ENCODE results near the gene ZNF618.
A peak's percentile ranks its signal among the peaks of the same experiment; 100 is the strongest.

DNA sequence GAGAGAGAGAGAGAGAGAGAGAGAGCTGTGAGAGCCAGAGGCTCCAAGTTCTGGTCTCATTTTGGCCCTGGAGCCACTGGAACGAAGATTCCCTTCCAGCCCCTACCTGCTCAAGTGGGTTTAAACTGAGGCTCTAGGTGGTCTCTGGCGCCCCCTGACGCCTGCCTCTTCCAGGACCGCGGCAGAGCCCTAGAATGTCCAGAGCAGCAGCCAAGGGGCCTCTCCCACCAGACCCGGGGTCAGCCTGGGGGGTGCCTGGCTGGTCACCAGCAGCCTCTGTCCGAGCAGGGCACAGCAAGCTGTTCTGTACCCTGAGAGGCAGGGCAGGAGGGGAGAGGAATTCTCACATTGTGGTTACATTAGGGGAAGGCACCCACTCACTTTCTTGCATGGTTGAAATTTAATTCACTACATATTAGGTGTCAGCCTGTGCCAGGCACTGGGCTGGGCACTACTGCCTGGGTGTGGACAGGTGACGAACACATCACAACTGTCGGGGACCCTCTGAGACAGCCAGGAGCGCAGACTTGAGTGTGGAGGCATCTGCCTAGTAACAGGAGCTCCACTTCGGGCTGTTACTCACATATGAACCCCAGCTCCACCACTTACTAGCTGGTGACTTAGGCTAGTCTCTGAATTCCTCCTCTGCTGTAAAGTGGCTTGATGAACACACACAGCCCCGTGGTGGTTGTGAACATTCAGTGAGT lies 157.4 kb downstream of the ZNF618 start:
- TF ChIP-seq POLR2AphosphoS5 (IDR thresholded peaks at IDR 0.05; ENCODE audit: insufficient read depth in 1 of 2, low read depth in 1 of 2) (no peak), CTCF (IDR thresholded peaks at IDR 0.05) (peak in 1 of 3 experiments; percentile 26)

Data from vagina (tissue), 2 donors.